Kidney (tissue), 14 donors: ENCODE results near the gene BTF3. TPM values are rescaled to one million over a fixed set of nuclear protein-coding genes. Genes with fewer than 3 reads are reported as not detected.
A peak's percentile ranks its signal among the peaks of the same experiment; 100 is the strongest.

Experiments used
- DNase-seq, 5 donors: peaks; one replicate each; pipeline ENCODE4 v3.0.0-alpha.2; 2013 to 2020
- FAIRE-seq: peaks from 2 replicates; lab custom pipeline; 2012; peaks lifted over from hg19 to GRCh38; lab: Jason Lieb, UNC
- H3K27ac ChIP-seq, 2 donors: one replicate each; pipeline ENCODE4 v1.7.0; 2013; ENCODE audit warnings: low read depth in 2 of 2, low read length in 2 of 2, inconsistent platforms in 1 of 2
- H3K27me3 ChIP-seq: one replicate; pipeline ENCODE4 v1.7.1; 2013; ENCODE audit warnings: low read length, inconsistent platforms; ENCODE audit not compliant: control insufficient read depth, insufficient read depth
- H3K36me3 ChIP-seq, 3 donors: one replicate each; pipeline versions ENCODE4 v1.7.0 to v1.7.1; 2013; ENCODE audit warnings: low read length in 3 of 3, control low read depth in 1 of 3, inconsistent platforms in 1 of 3; ENCODE audit not compliant: insufficient read depth in 3 of 3, control insufficient read depth in 2 of 3
- H3K4me1 ChIP-seq, 3 donors: one replicate each; pipeline versions ENCODE4 v1.7.0 to v1.7.1; 2013; ENCODE audit warnings: low read length in 3 of 3, inconsistent platforms in 1 of 3, low read depth in 1 of 3; ENCODE audit not compliant: control insufficient read depth in 2 of 3, insufficient read depth in 2 of 3
- H3K4me3 ChIP-seq, 3 donors: one replicate each; pipeline versions ENCODE4 v1.7.0 to v1.8.1; 2013; ENCODE audit warnings: low read length in 3 of 3, control low read depth in 1 of 3, inconsistent platforms in 1 of 3
- H3K9ac ChIP-seq, 3 donors: one replicate each; pipeline versions ENCODE4 v1.7.0 to v1.7.1; 2013; ENCODE audit warnings: low read length in 3 of 3, control low read depth in 1 of 3, inconsistent platforms in 1 of 3
- H3K9me3 ChIP-seq, 3 donors: one replicate each; pipeline versions ENCODE4 v1.7.0 to v1.7.1; 2013; ENCODE audit warnings: low read length in 3 of 3, control low read depth in 1 of 3, inconsistent platforms in 1 of 3; ENCODE audit not compliant: control insufficient read depth in 2 of 3, insufficient read depth in 1 of 3
- intact Hi-C: fragments of 100-400 bp; cut with DNase I; formaldehyde crosslinking; loops from one replicate; pipeline ENCODE4 v1.11.1; 2022
- polyA plus RNA-seq: library from polyadenylated mRNA; stranded (reverse); fragments of 350-450 nt; fragmentation: Illumina TruSeq; extraction: RNeasy Lipid Tissue Mini Kit (QIAGEN cat#74804); gene quantifications from one replicate; pipeline ENCODE4 v1.2.3, GENCODE V29; 2014; ENCODE audit warnings: low read depth, low replicate concordance; ENCODE audit not compliant: insufficient read depth
- total RNA-seq: library from RNA; stranded (reverse); fragmentation: NEBNext Ultra II Directional; extraction: Animal tissue kit (Norgen Biotek cat#: 25700); gene quantifications from one replicate; pipeline ENCODE4 v1.2.1, GENCODE V29; 2021
- TF ChIP-seq, protein P1 (sequence below): IDR thresholded peaks from 3 replicates; pipeline ENCODE4 v1.5.1; 2012; ENCODE audit warnings: mild to moderate bottlenecking, moderate library complexity, borderline replicate concordance; ENCODE audit not compliant: insufficient read depth; ENCODE audit errors: extremely low read depth
- donor health status: control.
- donor health status: control.
- donor health status: control.
- donor health status: control.
- donor health status: control.
- donor health status: DM: yes; HTN: yes; CAD: no.
- donor health status: Normal renal cell carcinoma (clear cell type).

BTF3 gene
- total and polyA plus RNA-seq, 2 donors from 2014 or later, result 446 to 526 TPM

- Histone ChIP-seq H3K27me3 (no peaks in the 10 kb centered on the region), H3K36me3 (no peaks in the 10 kb centered on the region), H3K4me1 (no peaks in the 10 kb centered on the region), H3K27ac (no peak overlapping the region), H3K4me3 (no peak overlapping the region), H3K9me3 (no peaks in the 10 kb centered on the region), H3K9ac (no peak overlapping the region)
- intact Hi-C loops, result no loop called here
- FAIRE-seq (no peak), DNase-seq (no peak)
- TF ChIP-seq, protein P1, sequence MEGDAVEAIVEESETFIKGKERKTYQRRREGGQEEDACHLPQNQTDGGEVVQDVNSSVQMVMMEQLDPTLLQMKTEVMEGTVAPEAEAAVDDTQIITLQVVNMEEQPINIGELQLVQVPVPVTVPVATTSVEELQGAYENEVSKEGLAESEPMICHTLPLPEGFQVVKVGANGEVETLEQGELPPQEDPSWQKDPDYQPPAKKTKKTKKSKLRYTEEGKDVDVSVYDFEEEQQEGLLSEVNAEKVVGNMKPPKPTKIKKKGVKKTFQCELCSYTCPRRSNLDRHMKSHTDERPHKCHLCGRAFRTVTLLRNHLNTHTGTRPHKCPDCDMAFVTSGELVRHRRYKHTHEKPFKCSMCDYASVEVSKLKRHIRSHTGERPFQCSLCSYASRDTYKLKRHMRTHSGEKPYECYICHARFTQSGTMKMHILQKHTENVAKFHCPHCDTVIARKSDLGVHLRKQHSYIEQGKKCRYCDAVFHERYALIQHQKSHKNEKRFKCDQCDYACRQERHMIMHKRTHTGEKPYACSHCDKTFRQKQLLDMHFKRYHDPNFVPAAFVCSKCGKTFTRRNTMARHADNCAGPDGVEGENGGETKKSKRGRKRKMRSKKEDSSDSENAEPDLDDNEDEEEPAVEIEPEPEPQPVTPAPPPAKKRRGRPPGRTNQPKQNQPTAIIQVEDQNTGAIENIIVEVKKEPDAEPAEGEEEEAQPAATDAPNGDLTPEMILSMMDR, result no peak
Observed at GRCh38 chr5:73490088-73490487, 8.2 kb upstream of the BTF3 start.

DNA sequence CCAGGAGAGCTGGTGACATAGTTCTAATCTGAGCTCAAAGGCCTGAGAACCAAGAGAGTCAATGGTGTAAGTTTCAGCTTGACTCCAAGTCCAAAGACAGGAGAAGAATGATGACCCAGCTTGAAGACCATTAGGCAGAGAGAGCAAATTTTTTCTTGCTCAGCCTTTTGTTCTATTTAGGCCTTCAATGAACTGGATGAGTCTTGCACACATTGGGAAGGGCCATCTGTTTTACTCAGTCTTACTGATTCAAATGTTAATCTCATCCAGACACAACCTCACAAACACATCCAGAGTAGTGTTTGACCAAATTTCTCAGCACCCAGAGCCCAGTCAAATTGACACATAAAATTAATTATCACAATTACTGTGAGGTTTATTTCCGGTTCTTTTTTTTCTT lies 7.1 kb upstream of the BTF3 start:
- intact Hi-C loops, result no loop called here
- Histone ChIP-seq H3K9me3 (no peaks in the 10 kb centered on the region), H3K4me3 (no peak overlapping the region), H3K36me3 (no peaks in the 10 kb centered on the region), H3K4me1 (no peaks in the 10 kb centered on the region), H3K27me3 (no peaks in the 10 kb centered on the region), H3K9ac (no peak overlapping the region), H3K27ac (no peak overlapping the region)
- FAIRE-seq, result no peak
- no peak for DNase-seq
- TF ChIP-seq, protein P1, result no peak

DNA sequence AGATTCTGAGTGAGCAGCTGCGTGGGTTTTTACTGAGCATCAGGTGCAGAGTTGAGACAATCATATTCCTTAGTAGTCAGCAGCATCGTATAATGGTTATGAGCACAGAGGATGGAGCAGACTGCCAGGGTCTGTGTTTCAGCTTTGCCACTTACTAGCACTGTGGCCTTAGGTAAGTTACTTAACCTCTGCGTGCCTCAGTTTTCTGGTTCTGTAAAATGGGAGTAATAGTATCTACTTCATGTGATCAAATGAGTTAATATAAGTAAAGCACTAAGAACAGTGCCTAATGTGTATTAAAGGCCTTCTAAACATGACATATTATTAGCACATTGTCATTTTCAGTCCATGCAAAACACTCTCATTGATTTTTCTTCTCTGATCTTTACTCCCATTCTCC lies 4.8 kb upstream of the BTF3 start:
- Histone ChIP-seq H3K36me3 (no peaks in the 10 kb centered on the region), H3K4me3 (no peak overlapping the region), H3K4me1 (peaks cover 0 to 7% (median 4%) of the 10 kb centered on the region in 3 donors), H3K27me3 (no peaks in the 10 kb centered on the region), H3K9ac (no peak overlapping the region), H3K9me3 (no peaks in the 10 kb centered on the region), H3K27ac (no peak overlapping the region)
- FAIRE-seq (no peak), DNase-seq (no peak)
- TF ChIP-seq, protein P1, result no peak
- intact Hi-C loops, result no loop called here

- TF ChIP-seq, protein P1, result no peak
- Histone ChIP-seq H3K27ac (no peak overlapping the region), H3K4me3 (no peak overlapping the region), H3K9me3 (no peaks in the 10 kb centered on the region), H3K9ac (no peak overlapping the region), H3K4me1 (peaks cover 0 to 7% (median 4%) of the 10 kb centered on the region in 3 donors), H3K36me3 (no peaks in the 10 kb centered on the region), H3K27me3 (no peaks in the 10 kb centered on the region)
- intact Hi-C loops, result no loop called here
- peak in 1 of 5 donors; percentile 29 for DNase-seq
- FAIRE-seq, result no peak
Observed at GRCh38 chr5:73494721-73495120, 3.5 kb upstream of the BTF3 start.
